ENCODE data around the gene RRM1. TPM values are rescaled to one million over a fixed set of nuclear protein-coding genes. Genes with fewer than 3 reads are reported as not detected.

The RRM1 gene
- total and polyA plus RNA-seq, 10 of the 15 experiments (the other 5 are each of a cell fraction or from before 2014, with no cell fraction given), result 94.0 to 255 (median 148) TPM

DNA sequence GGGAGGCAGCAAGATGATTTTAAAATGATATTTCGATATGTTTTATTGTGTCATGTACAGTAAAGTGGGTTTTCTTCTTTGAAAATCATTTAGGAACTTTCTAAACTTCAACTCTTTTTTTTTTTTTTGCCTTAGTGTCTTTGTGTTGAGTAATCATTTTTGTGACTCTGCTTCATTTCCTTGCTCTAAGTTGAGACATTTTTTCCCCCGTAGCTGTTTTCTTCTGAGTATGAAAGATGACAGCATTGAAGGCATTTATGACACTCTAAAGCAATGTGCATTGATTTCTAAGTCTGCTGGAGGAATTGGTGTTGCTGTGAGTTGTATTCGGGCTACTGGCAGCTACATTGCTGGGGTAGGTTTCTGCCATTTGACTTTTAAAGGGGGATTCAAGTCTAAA, 23.5 kb downstream of the RRM1 start:
- Histone ChIP-seq H3K4me2 (ENCODE audit: control insufficient read depth, insufficient read depth) (no peak overlapping the region), H2AFZ (ENCODE audit: control insufficient read depth, low read depth, low read length) (no peak overlapping the region), H3K4me3 (no peak overlapping the region), H3K27ac (ENCODE audit: control insufficient read depth, insufficient read depth) (no peak overlapping the region), H3K9ac (ENCODE audit: control insufficient read depth, insufficient read depth, low read length) (no peak overlapping the region), H4K20me1 (ENCODE audit: control insufficient read depth, insufficient read depth) (no peaks in the 10 kb centered on the region), H3K27me3 (replicated peaks in 1 of 2; ENCODE audit: control insufficient read depth in 2 of 2, insufficient read depth in 2 of 2, low read length in 1 of 2) (no peaks in the 10 kb centered on the region), H3K36me3 (ENCODE audit: control insufficient read depth in 2 of 2, insufficient read depth in 2 of 2, low read length in 1 of 2) (peaks cover 0 to 25% of the 10 kb centered on the region in 2 experiments; a peak in 3 of 4 replicates), H3K79me2 (ENCODE audit: control insufficient read depth, insufficient read depth, low read length) (no peaks in the 10 kb centered on the region), H3K9me3 (replicated peaks; ENCODE audit: control insufficient read depth, insufficient read depth, low read length) (no peaks in the 10 kb centered on the region; the same call in 2 of the 3 replicates), H3K4me1 (ENCODE audit: control insufficient read depth, insufficient read depth, low read length) (no peaks in the 10 kb centered on the region)
- in situ Hi-C loops (cut with MboI), result no loop called here
- ChIA-PET RAD21 (ENCODE audit: unreplicated experiment) (no interaction called here), SMC1A (ENCODE audit: uncharacterized antibody, unreplicated experiment) (interaction anchor here (1.7 kb wide), 1 partner anchor 45 kb away, joined by 4 read pairs; no protein-coding TSS in a partner anchor), POLR2A (no interaction called here), CTCF (interaction anchor here (1.2 to 1.7 kb wide), 3 partner anchors 16 to 269 kb away, joined by 3 to 5 read pairs (median 4); no protein-coding TSS in a partner anchor)
- WGBS (ENCODE audit: insufficient coverage, insufficient replicate concordance, low lambda C conversion rate, missing lambda C conversion rate), result 63% methylated on average over 3 of the region's 3 CpGs
- ATAC-seq, result no peak
- intact Hi-C loops (cut with micrococcal nuclease; ENCODE audit: unreplicated experiment), result no loop called here
- BruUV-seq (replicated peaks), result no TSS peak
- no peak for FAIRE-seq
- DNase-seq (ENCODE audit: low read depth, low spot score), result no peak
- TF ChIP-seq ASH2L (IDR thresholded peaks at IDR 0.05; ENCODE audit: borderline replicate concordance, low read depth) (no peak), ZNF24 (IDR thresholded peaks at IDR 0.05) (no peak), TBL1XR1 (IDR thresholded peaks at IDR 0.05; ENCODE audit: low read depth, low read length) (no peak), IRF4 (IDR thresholded peaks at IDR 0.05; ENCODE audit: low read depth, low read length) (no peak), NBN (IDR thresholded peaks at IDR 0.05) (no peak), POU2F2 (IDR thresholded peaks at IDR 0.05; ENCODE audit: borderline replicate concordance, low read depth, low read length) (no peak), NRF1 (conservative IDR thresholded peaks at IDR 0.05; ENCODE audit: low read depth, low read length) (no peak), SIN3A (IDR thresholded peaks at IDR 0.05; ENCODE audit: low read depth, low read length) (no peak), POLR2A (IDR thresholded peaks at IDR 0.05; ENCODE audit: low read depth, low read length) (no peak), HCFC1 (IDR thresholded peaks at IDR 0.05; ENCODE audit: low read length) (no peak), ZNF217 (IDR thresholded peaks at IDR 0.05) (no peak)
- TF ChIP-seq, protein P1, sequence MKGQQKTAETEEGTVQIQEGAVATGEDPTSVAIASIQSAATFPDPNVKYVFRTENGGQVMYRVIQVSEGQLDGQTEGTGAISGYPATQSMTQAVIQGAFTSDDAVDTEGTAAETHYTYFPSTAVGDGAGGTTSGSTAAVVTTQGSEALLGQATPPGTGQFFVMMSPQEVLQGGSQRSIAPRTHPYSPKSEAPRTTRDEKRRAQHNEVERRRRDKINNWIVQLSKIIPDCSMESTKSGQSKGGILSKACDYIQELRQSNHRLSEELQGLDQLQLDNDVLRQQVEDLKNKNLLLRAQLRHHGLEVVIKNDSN (IDR thresholded peaks at IDR 0.05; ENCODE audit: borderline replicate concordance, extremely low read length, insufficient read depth, low read depth, low read length), result no peak
- TF ChIP-seq, protein P2, sequence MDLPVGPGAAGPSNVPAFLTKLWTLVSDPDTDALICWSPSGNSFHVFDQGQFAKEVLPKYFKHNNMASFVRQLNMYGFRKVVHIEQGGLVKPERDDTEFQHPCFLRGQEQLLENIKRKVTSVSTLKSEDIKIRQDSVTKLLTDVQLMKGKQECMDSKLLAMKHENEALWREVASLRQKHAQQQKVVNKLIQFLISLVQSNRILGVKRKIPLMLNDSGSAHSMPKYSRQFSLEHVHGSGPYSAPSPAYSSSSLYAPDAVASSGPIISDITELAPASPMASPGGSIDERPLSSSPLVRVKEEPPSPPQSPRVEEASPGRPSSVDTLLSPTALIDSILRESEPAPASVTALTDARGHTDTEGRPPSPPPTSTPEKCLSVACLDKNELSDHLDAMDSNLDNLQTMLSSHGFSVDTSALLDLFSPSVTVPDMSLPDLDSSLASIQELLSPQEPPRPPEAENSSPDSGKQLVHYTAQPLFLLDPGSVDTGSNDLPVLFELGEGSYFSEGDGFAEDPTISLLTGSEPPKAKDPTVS (IDR thresholded peaks at IDR 0.05; ENCODE audit: low read depth, low read length), result no peak
- TF ChIP-seq, protein P3, sequence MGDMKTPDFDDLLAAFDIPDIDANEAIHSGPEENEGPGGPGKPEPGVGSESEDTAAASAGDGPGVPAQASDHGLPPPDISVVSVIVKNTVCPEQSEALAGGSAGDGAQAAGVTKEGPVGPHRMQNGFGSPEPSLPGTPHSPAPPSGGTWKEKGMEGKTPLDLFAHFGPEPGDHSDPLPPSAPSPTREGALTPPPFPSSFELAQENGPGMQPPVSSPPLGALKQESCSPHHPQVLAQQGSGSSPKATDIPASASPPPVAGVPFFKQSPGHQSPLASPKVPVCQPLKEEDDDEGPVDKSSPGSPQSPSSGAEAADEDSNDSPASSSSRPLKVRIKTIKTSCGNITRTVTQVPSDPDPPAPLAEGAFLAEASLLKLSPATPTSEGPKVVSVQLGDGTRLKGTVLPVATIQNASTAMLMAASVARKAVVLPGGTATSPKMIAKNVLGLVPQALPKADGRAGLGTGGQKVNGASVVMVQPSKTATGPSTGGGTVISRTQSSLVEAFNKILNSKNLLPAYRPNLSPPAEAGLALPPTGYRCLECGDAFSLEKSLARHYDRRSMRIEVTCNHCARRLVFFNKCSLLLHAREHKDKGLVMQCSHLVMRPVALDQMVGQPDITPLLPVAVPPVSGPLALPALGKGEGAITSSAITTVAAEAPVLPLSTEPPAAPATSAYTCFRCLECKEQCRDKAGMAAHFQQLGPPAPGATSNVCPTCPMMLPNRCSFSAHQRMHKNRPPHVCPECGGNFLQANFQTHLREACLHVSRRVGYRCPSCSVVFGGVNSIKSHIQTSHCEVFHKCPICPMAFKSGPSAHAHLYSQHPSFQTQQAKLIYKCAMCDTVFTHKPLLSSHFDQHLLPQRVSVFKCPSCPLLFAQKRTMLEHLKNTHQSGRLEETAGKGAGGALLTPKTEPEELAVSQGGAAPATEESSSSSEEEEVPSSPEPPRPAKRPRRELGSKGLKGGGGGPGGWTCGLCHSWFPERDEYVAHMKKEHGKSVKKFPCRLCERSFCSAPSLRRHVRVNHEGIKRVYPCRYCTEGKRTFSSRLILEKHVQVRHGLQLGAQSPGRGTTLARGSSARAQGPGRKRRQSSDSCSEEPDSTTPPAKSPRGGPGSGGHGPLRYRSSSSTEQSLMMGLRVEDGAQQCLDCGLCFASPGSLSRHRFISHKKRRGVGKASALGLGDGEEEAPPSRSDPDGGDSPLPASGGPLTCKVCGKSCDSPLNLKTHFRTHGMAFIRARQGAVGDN (IDR thresholded peaks at IDR 0.05), result no peak
- TF ChIP-seq, protein P4, sequence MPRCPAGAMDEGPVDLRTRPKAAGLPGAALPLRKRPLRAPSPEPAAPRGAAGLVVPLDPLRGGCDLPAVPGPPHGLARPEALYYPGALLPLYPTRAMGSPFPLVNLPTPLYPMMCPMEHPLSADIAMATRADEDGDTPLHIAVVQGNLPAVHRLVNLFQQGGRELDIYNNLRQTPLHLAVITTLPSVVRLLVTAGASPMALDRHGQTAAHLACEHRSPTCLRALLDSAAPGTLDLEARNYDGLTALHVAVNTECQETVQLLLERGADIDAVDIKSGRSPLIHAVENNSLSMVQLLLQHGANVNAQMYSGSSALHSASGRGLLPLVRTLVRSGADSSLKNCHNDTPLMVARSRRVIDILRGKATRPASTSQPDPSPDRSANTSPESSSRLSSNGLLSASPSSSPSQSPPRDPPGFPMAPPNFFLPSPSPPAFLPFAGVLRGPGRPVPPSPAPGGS (IDR thresholded peaks at IDR 0.05; ENCODE audit: borderline replicate concordance, insufficient read depth, low read depth, low read length, poor library complexity, severe bottlenecking), result no peak
